ENCODE measurements around the gene CACNA1E. TPM values are rescaled to one million over a fixed set of nuclear protein-coding genes. Genes with fewer than 3 reads are reported as not detected.

The CACNA1E gene
- total RNA-seq, 2 donors from 2014 or later: 0.02 TPM; not detected in 1

GRCh38 chr1:181646710-181647109 is 163.4 kb downstream of the CACNA1E start:
- Mint-ChIP-seq H3K4me1 (ENCODE audit: low read depth) (no peaks in the 10 kb centered on the region), H3K9me3 (no peaks in the 10 kb centered on the region), H3K27ac (no peak overlapping the region), H3K27me3 (ENCODE audit: low read depth) (peaks cover 31% of the 10 kb centered on the region), H3K36me3 (ENCODE audit: insufficient read depth in 2 of 2) (no peaks in the 10 kb centered on the region), H3K4me3 (no peak overlapping the region)
- ATAC-seq (replicated peaks in 1 of 2): no peak
- no peak for DNase-seq

GRCh38 chr1:181647314-181648035 is 164.2 kb downstream of the CACNA1E start:
- Mint-ChIP-seq H3K4me1 (ENCODE audit: low read depth) (no peaks in the 10 kb centered on the region), H3K4me3 (no peak overlapping the region), H3K27ac (no peak overlapping the region), H3K9me3 (no peaks in the 10 kb centered on the region), H3K36me3 (ENCODE audit: insufficient read depth in 2 of 2) (no peaks in the 10 kb centered on the region), H3K27me3 (ENCODE audit: low read depth) (peaks cover 36% of the 10 kb centered on the region)
- no peak for ATAC-seq (replicated peaks in 1 of 2)
- no peak for DNase-seq

- no peak overlapping the region for H3K27ac Mint-ChIP-seq
- DNase-seq (no peak), ATAC-seq (replicated peaks in 1 of 2) (no peak)
- peaks cover 1 to 6% of the 10 kb centered on the region in 2 donors for H3K9me3 Mint-ChIP-seq
- peaks cover 0 to 1% of the 10 kb centered on the region in 2 donors for H3K36me3 Mint-ChIP-seq (ENCODE audit: insufficient read depth in 2 of 2)
- H3K4me1 Mint-ChIP-seq (ENCODE audit: low read depth): no peaks in the 10 kb centered on the region
- H3K4me3 Mint-ChIP-seq: no peak overlapping the region
- peaks cover 31% of the 10 kb centered on the region for H3K27me3 Mint-ChIP-seq (ENCODE audit: low read depth)
Measured at GRCh38 chr1:181651276-181651675, 168.0 kb downstream of the CACNA1E start.

- no peak overlapping the region for H3K4me3 Mint-ChIP-seq
- ATAC-seq (replicated peaks in 1 of 2) (no peak), DNase-seq (no peak)
- peaks cover 13% of the 10 kb centered on the region for H3K27me3 Mint-ChIP-seq (ENCODE audit: low read depth)
- H3K9me3 Mint-ChIP-seq: peaks cover 1 to 6% of the 10 kb centered on the region in 2 donors
- peaks cover 0 to 1% of the 10 kb centered on the region in 2 donors for H3K36me3 Mint-ChIP-seq (ENCODE audit: insufficient read depth in 2 of 2)
- H3K4me1 Mint-ChIP-seq (ENCODE audit: low read depth): no peaks in the 10 kb centered on the region
- no peak overlapping the region for H3K27ac Mint-ChIP-seq
Measured at GRCh38 chr1:181655756-181656155, 172.4 kb downstream of the CACNA1E start.

- peaks cover 0 to 1% of the 10 kb centered on the region in 2 donors for H3K36me3 Mint-ChIP-seq (ENCODE audit: insufficient read depth in 2 of 2)
- H3K4me3 Mint-ChIP-seq: no peak overlapping the region
- no peak overlapping the region for H3K27ac Mint-ChIP-seq
- DNase-seq: no peak
- no peaks in the 10 kb centered on the region for H3K4me1 Mint-ChIP-seq (ENCODE audit: low read depth)
- ATAC-seq (replicated peaks in 1 of 2): no peak
- H3K9me3 Mint-ChIP-seq: peaks cover 1 to 6% of the 10 kb centered on the region in 2 donors
- H3K27me3 Mint-ChIP-seq (ENCODE audit: low read depth): peaks cover 13% of the 10 kb centered on the region
Measured at GRCh38 chr1:181656491-181656890, 173.2 kb downstream of the CACNA1E start.

GRCh38 chr1:181658581-181658980 is 175.3 kb downstream of the CACNA1E start:
- no peak overlapping the region for H3K4me3 Mint-ChIP-seq
- ATAC-seq (replicated peaks in 1 of 2) (no peak), DNase-seq (no peak)
- H3K27ac Mint-ChIP-seq: no peak overlapping the region
- peaks cover 6% of the 10 kb centered on the region for H3K27me3 Mint-ChIP-seq (ENCODE audit: low read depth)
- no peaks in the 10 kb centered on the region for H3K4me1 Mint-ChIP-seq (ENCODE audit: low read depth)
- H3K36me3 Mint-ChIP-seq (ENCODE audit: insufficient read depth in 2 of 2): peaks cover 0 to 1% of the 10 kb centered on the region in 2 donors
- peaks cover 1 to 2% of the 10 kb centered on the region in 2 donors for H3K9me3 Mint-ChIP-seq

GRCh38 chr1:181659321-181659957 is 176.1 kb downstream of the CACNA1E start:
- no peak overlapping the region for H3K4me3 Mint-ChIP-seq
- H3K27ac Mint-ChIP-seq: no peak overlapping the region
- peaks cover 0 to 2% of the 10 kb centered on the region in 2 donors for H3K9me3 Mint-ChIP-seq

GRCh38 chr1:181660621-181661020 is 177.3 kb downstream of the CACNA1E start:
- ATAC-seq (replicated peaks in 1 of 2): no peak
- DNase-seq: no peak
- peaks cover 17% of the 10 kb centered on the region for H3K27me3 Mint-ChIP-seq (ENCODE audit: low read depth)
- no peak overlapping the region for H3K4me3 Mint-ChIP-seq
- H3K9me3 Mint-ChIP-seq: no peaks in the 10 kb centered on the region
- H3K27ac Mint-ChIP-seq: no peak overlapping the region
- H3K36me3 Mint-ChIP-seq (ENCODE audit: insufficient read depth in 2 of 2): no peaks in the 10 kb centered on the region
- H3K4me1 Mint-ChIP-seq (ENCODE audit: low read depth): no peaks in the 10 kb centered on the region

More at GRCh38 chr1:181659321-181659957, 176.1 kb downstream of the CACNA1E start:
- no peaks in the 10 kb centered on the region for H3K4me1 Mint-ChIP-seq (ENCODE audit: low read depth)
- ATAC-seq (replicated peaks in 1 of 2): no peak
- H3K36me3 Mint-ChIP-seq (ENCODE audit: insufficient read depth in 2 of 2): no peaks in the 10 kb centered on the region
- peaks cover 9% of the 10 kb centered on the region for H3K27me3 Mint-ChIP-seq (ENCODE audit: low read depth)
- no peak for DNase-seq

GRCh38 chr1:181661569-181661968 is 178.3 kb downstream of the CACNA1E start:
- no peaks in the 10 kb centered on the region for H3K9me3 Mint-ChIP-seq
- H3K36me3 Mint-ChIP-seq (ENCODE audit: insufficient read depth in 2 of 2): no peaks in the 10 kb centered on the region
- H3K4me1 Mint-ChIP-seq (ENCODE audit: low read depth): no peaks in the 10 kb centered on the region
- DNase-seq (no peak), ATAC-seq (replicated peaks in 1 of 2) (no peak)
- H3K4me3 Mint-ChIP-seq: no peak overlapping the region
- peaks cover 17% of the 10 kb centered on the region for H3K27me3 Mint-ChIP-seq (ENCODE audit: low read depth)
- H3K27ac Mint-ChIP-seq: no peak overlapping the region

GRCh38 chr1:181662606-181663005 is 179.3 kb downstream of the CACNA1E start:
- no peak for DNase-seq
- Mint-ChIP-seq H3K4me1 (ENCODE audit: low read depth) (no peaks in the 10 kb centered on the region), H3K36me3 (ENCODE audit: insufficient read depth in 2 of 2) (no peaks in the 10 kb centered on the region), H3K27me3 (ENCODE audit: low read depth) (peaks cover 17% of the 10 kb centered on the region), H3K27ac (no peak overlapping the region), H3K9me3 (no peaks in the 10 kb centered on the region), H3K4me3 (no peak overlapping the region)
- ATAC-seq (replicated peaks in 1 of 2): no peak

GRCh38 chr1:181664543-181664942 is 181.2 kb downstream of the CACNA1E start:
- no peak overlapping the region for H3K4me3 Mint-ChIP-seq
- no peak for ATAC-seq (replicated peaks in 1 of 2)
- H3K27me3 Mint-ChIP-seq (ENCODE audit: low read depth): peaks cover 15% of the 10 kb centered on the region
- H3K9me3 Mint-ChIP-seq: no peaks in the 10 kb centered on the region
- no peak overlapping the region for H3K27ac Mint-ChIP-seq
- no peaks in the 10 kb centered on the region for H3K4me1 Mint-ChIP-seq (ENCODE audit: low read depth)
- no peaks in the 10 kb centered on the region for H3K36me3 Mint-ChIP-seq (ENCODE audit: insufficient read depth in 2 of 2)
- no peak for DNase-seq

- Mint-ChIP-seq H3K36me3 (ENCODE audit: insufficient read depth in 2 of 2) (no peaks in the 10 kb centered on the region), H3K27ac (no peak overlapping the region), H3K9me3 (no peaks in the 10 kb centered on the region), H3K4me3 (no peak overlapping the region), H3K4me1 (ENCODE audit: low read depth) (no peaks in the 10 kb centered on the region), H3K27me3 (ENCODE audit: low read depth) (peaks cover 39% of the 10 kb centered on the region)
- ATAC-seq (replicated peaks in 1 of 2): no peak
- no peak for DNase-seq
Measured at GRCh38 chr1:181669246-181669645, 185.9 kb downstream of the CACNA1E start.

GRCh38 chr1:181674617-181675016 is 191.3 kb downstream of the CACNA1E start:
- ATAC-seq (replicated peaks in 1 of 2): no peak
- no peaks in the 10 kb centered on the region for H3K4me1 Mint-ChIP-seq (ENCODE audit: low read depth)
- H3K4me3 Mint-ChIP-seq: no peak overlapping the region
- peaks cover 44% of the 10 kb centered on the region for H3K27me3 Mint-ChIP-seq (ENCODE audit: low read depth)
- H3K9me3 Mint-ChIP-seq: no peaks in the 10 kb centered on the region
- H3K27ac Mint-ChIP-seq: no peak overlapping the region
- H3K36me3 Mint-ChIP-seq (ENCODE audit: insufficient read depth in 2 of 2): no peaks in the 10 kb centered on the region
- no peak for DNase-seq

Measured in activated T-cell treated with anti-CD3 and anti-CD28 coated beads, Interleukin-2, amount 50 U/mL, for 72 hours (primary cell).